Activated CD4-positive, alpha-beta T cell treated with anti-CD3 and anti-CD28 coated beads, Interleukin-2, Interleukin-6, amounts not matched to agents 100 ng/mL and 50 ng/mL, durations not matched to agents 16 hours and 8 hours (primary cell): Measurements from ENCODE around the gene TMX1.

Experiments
- DNase-seq: peaks from one replicate; pipeline ENCODE4 v3.0.0-alpha.2; 2020

TMX1 gene

GRCh38 chr14:51244591-51244990, 4.5 kb downstream of the TMX1 start:
- DNase-seq, result no peak

DNA sequence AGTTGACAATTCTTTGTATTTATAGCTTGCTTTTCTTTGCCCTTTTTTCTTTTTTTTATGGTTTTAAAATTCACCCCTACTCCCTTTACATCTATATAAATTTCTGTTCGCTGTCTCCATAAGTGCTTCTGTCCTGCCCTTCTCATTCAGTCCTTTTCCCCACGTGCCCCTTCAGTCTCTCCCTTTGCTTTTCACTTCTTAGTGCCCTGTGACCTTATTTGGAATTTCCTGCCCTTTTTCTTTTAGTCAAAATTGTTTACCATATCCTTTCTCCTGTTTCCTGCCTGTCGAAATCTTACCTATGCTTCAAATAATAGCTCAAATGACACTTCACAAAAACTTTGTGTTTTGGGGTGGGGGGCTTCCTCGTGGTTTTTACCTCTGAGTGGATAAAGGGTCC, 6.0 kb downstream of the TMX1 start:
- no peak for DNase-seq

DNA sequence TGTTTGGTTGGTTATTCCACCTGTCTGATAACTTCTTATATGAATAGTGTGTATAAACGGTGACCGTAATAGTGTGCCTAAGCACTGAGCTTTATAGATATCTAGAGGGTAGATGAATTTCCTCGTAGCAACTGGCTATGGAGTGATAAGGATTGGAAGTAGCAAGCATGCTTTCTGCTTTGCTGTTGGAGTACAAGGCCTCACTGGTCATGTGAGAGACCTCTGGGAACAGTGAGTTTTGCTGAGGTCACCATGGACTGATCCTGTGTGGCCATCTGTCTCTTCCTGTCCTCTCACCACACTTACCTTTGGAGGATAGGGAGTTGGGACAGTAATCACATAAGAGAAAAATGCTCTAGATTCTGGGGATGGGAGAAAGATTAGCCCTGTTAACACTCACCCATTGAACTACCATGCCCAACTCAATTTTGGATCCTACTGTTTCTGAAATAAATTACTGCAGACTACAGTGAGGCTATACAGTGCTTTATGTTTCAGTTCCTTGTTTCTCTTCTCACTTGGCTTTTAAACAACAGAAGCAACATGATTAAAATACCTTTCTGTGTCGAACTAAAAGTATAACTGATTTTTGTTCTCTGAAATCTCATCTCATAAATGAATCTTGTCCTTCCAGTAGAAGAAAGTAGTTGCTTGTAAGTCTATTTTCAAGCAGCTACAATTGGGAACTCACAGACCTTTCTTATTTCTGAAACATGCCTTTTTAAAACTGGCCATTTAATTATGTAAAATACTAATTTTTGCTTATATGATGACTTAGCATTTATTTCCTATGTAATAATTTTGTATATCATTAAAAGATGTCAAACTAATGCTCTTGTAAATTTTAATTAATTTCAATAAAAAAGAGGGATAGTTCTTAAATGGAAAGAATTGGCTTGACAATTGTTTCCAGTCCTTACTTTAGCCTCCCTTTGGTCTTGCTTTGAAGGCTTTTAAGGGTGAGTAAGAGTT, 8.3 kb downstream of the TMX1 start:
- DNase-seq, result no peak

GRCh38 chr14:51251486-51251885, 11.4 kb downstream of the TMX1 start:
- no peak for DNase-seq

- no peak for DNase-seq
These were observed 13.8 kb downstream of the TMX1 start for GRCh38 chr14:51253880-51254279.

DNA sequence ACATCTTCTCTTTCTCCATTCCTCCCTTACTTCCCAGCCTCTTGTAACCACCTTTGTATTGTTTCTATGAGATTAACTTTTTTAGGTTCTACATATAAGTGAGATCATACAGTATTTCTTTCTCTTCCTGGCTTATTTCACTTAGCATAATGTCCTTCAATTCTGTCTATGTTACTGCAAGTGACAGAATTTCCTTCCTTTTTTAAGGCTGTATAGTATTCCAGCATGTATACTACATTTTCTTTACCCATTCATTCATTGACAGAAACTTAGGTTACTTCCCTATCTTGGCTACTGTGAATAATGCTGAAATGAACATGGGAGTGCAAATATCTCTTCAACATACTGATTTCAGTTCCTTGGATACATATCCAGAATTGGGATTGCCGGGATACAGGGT, 18.2 kb downstream of the TMX1 start:
- DNase-seq, result no peak

- DNase-seq, result no peak
These were observed 18.7 kb downstream of the TMX1 start for GRCh38 chr14:51258788-51259187.

- peak; percentile 34 for DNase-seq
These were observed 20.2 kb downstream of the TMX1 start for GRCh38 chr14:51260225-51260624.

GRCh38 chr14:51261151-51261550, 21.1 kb downstream of the TMX1 start:
- no peak for DNase-seq

DNA sequence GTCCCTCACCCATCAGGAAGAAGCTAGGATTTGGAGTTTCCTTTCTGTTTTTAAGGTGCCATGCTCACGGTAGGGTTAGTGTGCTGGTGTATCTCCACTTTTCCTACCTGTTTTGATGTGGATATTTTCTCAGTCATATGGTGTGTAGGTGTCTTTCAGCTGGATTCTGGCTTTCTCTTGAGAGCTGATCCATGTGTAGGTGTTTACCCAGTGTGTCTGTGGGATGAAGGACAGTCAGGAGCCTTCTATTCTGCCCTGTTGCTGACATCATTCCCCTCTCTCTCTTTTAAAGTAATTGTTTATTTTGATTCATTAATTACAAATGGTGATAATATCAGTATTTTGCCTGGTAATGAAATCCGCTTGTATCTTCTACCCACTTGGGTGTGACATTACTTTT, 22.8 kb downstream of the TMX1 start:
- no peak for DNase-seq

DNA sequence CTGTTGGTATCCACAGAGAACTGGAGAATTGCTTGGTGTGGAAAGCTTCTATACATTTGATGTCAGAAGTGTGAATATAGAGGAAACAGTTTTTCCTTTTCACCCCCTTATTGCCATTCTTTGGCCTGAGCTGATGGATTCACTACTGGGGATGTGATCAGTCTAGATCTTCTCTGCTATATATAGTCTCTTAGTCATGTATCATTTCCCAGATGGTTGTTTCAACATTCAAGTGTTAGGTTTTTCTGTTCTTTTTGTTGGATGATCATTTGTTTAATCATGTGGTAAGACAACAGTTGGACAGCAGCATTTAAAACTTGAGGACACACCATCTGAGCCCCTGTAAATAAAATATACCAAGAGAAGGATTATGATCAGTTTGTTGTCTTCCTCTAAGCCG, 29.6 kb downstream of the TMX1 start:
- DNase-seq, result no peak

- no peak for DNase-seq
These were observed 36.6 kb downstream of the TMX1 start for GRCh38 chr14:51276605-51277004.

GRCh38 chr14:51277753-51278415, 37.8 kb downstream of the TMX1 start:
- no peak for DNase-seq

DNA sequence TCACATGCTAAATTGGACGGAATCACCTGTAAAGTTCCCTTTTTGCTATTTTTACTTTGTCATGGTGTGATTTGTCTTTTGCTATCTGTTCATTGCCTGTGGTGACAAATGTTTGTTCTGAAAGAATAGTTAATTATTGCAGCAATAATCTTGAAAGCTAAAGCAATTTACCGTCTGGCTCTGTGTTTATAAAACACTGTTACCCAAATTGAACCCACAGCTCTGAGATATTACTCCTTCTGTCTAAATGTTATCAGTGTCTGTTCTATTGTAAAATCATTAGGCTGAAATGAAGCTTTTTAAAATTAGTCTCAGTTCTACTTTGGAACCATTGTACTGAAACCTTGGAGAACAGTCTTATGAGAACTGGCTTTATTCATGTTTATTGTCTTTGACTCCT, 42.5 kb downstream of the TMX1 start:
- DNase-seq, result no peak

DNA sequence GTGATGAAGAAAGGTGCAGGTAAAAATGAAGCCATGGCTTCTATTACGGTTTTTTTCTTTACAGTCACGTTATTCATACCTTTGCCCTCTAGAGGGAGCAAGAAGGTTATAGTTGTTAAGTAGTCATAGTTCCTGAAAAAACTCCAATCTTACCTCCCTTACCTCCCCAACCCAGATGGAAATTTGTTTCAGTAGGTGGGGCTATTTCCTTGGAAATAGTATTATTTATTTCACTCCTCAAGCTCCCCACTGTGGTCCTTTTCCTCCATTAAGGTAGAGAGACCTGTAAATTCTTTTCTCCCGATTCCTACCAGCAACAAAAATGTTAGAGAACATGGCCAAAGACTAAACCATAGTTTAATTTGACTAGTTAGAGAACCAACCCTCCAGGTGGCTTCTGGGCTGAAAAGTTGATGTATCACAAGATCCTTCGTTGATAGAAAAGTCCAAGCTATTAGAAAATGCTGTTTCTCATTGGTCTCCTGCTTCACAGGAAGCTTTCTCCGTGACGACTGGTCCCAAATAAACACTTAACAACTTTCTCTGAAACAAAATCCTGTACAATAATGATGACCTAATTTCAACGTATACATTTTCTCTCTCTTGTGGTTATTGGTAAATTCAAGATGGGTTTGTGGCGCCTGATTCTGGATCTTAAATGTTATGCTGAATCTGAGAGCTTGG, 43.5 kb downstream of the TMX1 start:
- peak; percentile 61 for DNase-seq

DNA sequence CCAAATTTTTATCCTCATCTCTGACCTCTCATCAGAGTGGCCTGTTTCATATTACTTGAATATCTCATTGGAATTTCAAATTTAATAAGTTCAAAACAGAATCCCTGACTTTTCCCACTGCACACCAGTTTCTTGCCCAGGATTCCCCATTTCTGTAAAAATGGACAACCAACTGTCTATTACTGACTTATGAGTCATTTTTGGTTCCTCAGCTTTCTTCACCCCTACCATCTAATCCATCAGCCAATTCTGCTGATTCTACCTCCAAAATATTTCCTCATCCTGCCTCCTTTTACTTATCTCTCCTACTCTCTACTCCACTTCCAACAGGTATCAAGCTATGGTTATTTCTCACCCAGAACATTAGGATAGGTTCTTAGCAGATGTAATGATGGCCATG, 44.2 kb downstream of the TMX1 start:
- no peak for DNase-seq

- DNase-seq, result no peak
These were observed 45.1 kb downstream of the TMX1 start for GRCh38 chr14:51285120-51285519.

- DNase-seq, result no peak
These were observed 49.1 kb downstream of the TMX1 start for GRCh38 chr14:51289169-51289568.

- DNase-seq, result no peak
These were observed 50.1 kb downstream of the TMX1 start for GRCh38 chr14:51290132-51290531.

DNA sequence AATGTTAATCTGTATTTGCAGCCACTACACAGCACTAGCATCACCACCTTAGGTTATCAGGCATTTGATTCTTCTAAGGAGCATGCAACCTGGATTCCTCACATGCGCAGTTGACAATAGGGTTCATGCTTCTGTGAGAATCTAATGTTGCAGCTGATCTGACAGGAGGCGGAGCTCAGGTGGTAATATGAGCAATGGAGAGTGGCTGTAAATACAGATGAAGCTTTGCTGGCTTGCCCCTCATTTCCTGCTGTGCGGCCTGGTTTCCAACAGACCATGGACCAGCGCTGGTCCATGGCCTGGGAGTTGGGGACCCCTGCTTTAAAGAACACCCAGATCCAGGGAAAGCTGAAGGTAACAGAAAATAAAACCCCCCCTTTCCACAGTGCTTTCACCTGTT, 51.0 kb downstream of the TMX1 start:
- no peak for DNase-seq

DNA sequence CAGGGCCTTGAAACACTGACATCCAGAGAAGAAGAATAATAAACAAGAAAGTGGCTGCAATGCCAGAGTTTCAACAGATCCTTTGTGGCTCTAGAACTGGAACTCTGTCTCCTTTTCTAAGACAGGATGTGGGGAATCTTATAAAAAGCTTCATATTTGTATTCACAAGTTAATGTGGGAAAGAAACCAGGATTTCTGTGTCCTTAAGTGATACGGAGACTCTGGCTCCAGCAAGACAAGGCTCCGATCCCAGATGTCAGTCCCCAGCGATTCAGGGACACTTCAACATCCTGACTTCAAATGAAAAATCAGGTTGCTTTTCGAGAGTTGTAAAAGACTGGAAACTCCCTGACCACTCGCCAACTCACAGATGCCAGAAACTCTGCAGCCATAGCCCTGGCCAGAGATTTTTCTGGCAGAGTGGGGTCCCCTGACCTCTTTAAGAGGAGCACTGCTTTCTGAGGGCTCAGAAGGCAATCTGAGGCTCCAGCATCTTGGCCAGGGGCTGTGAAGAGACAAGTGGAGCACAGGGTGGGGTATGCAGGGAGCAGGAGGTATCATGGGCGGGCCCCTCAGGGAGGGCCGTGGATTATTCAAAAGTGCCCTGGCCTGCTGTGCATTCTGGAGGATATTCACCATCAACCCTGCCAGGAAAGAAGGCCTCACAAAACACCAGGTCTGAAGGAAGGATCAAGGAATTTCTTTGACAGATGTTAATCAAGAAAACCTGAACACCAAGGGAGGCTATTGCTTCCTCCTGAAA, 53.3 kb downstream of the TMX1 start:
- DNase-seq, result no peak

- no peak for DNase-seq
These were observed 53.9 kb downstream of the TMX1 start for GRCh38 chr14:51293912-51294389.
